Measurements from ENCODE around the gene SEMA3G.

SEMA3G gene

DNA sequence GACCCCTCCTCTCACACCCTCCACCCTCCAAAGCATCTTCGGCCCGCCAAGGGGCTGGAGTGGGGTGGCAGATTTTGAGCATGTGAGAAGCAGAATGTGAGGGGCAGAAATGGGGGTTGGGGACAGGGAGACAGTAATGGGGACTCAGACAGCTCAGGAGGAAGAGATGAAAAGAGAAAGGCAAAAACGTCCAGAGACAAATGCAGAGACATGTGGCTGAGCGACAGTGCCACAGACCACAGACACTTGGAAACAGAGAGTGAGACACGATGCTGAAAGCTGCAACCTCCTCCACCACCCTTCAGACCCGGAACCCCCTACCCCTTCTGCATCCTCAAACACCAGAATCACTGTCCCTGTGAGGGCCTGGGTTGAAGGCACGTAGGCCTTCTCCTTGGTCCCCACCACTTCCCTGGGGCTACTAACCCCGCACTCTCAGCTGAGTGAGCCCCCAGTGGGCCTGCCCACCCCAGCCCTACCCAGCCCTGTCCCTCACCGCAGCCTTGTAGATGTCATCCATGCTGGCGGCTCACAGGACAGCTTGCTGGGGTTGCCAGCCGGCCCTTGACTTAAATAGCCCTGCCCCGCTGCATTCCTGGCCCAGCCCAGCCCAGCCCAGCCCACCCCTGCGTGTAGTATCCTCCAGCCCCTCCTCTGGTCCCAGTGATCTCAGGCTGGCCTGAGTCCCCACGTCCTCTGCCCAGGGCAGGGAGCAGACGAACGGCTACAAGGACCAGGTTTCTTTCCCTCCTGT is 8.8 kb upstream of the SEMA3G start, which contains the start of gene TNNC1:
TNNC1 (minus strand) TSS at position 546 of the 754 bp plus-strand sequence; CDS start at position 520, 26 bp downstream.
- no peak for DNase-seq

DNA sequence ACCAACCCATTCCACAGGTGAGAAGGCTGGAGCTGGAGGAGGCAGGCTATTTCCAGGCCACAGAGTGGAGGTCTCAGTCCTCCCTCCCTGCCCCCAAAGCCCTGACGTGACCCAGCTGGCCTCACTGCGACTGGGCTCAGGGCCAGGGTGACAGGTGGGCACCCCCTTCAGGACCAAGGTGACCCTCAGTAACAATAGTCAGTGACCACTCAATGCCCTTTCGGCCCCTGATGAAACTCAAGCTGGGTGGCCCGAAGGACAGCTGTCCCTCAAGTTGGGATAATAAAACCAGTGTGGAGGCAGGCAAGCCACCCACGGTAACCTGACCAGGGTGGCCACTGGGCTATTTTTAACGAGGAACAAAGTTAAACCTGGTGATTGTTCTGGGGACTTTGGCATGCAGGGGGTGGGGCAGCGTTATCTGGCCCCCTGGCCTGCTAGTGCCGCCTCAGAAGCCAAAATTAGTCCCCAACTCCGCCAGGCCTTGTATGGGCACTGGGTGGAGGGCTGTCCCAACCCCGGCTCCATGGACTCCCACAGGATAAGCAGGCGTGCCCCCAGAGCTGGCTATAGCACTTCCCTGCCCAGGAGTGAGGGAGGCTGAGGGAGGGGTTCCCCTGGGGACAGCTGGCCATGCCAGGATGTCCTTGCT is 7.8 kb upstream of the SEMA3G start:
- DNase-seq: no peak

DNA sequence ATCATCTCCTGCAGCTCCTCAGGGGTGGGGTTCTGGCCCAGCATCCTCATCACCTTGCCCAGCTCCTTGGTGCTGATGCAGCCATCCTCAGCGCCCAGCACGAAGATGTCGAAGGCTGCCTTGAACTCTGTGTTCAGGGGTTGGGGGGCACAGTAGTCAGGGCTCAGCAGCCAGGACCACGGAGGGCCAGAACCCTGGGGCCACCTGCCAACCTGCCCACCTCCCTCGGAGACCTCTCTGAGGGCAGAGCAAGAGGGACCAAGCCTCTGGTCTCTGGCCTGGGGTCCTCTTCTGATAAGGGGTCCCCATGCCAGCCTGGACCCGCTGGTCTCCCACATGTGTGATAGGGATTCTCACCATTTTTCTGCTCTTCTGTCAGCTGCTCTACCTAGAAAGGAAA is 7.2 kb upstream of the SEMA3G start:
- DNase-seq: no peak

DNA sequence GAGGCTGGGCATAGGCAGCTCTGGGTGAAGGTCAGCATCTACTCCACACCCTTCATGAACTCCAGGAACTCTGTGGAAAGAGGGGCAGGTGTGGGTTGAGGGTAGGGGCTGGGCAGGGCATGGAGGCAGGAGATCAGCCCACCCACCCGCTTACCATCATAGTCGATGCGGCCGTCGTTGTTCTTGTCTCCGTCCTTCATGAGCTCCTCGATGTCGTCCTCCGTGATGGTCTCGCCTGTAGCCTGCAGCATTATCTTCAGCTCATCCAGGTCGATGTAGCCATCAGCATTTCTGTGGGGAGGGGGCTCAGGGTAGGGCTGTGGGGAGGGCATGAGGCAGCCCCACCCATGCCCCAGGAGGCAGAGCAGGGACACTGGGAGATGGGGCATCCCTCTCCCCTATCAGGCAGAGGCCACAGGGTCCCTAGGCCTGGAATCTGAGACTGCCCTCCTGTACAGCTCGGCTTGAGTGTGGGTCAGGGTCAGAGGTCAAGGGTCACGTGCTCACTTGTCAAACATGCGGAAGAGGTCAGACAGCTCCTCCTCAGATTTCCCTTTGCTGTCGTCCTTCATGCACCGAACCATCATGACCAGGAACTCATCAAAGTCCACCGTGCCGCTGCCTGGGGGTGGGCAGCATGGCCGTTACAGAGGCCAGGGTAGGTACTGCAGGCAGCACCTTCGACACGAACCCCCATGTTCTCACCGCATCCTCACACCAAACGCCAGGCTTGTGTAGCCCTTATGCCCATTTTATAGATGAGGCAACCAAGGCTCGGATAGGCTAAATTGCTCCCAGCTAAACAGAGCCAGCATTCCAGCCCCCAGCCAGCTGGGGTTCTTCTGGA is 6.6 kb upstream of the SEMA3G start:
- no peak for DNase-seq

DNA sequence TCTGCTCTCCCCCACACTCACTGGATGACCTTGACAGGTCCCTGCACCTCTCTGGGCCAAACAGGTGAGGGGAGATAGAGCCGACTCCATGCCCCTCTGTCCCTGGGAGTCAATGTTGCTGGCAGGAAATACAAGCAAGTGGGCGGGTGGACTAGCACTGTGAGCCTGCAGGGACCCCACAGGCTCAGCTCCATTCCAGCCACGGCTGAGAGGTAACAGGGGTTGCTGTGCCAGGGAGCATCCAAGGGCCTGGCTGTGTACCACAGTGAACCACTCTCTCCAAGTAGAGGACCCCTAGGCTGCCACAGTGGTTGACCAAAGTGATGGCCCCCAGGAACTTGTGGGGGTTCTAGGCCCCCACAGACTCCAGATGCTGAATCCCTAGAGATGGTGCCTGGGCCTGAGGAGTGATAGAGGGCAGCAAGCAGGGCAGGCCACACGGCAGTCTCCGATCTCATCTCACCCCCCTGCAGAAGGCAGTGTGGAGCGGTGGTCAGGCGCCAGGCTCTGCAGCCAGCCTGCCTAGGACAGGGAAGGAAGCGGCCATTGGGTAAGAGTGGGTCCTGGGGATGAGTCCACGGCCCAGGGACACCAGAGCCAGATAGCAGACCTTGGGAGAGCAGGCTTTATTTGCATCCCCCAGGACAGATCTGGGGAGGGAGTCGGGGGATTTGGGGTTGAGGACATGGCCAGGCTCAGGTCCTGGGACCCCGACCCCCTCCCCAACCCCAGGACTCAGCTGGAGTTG is 5.8 kb upstream of the SEMA3G start:
- DNase-seq: no peak

GRCh38 chr3:52447512-52448355 is 2.8 kb upstream of the SEMA3G start:
- no peak for DNase-seq

DNA sequence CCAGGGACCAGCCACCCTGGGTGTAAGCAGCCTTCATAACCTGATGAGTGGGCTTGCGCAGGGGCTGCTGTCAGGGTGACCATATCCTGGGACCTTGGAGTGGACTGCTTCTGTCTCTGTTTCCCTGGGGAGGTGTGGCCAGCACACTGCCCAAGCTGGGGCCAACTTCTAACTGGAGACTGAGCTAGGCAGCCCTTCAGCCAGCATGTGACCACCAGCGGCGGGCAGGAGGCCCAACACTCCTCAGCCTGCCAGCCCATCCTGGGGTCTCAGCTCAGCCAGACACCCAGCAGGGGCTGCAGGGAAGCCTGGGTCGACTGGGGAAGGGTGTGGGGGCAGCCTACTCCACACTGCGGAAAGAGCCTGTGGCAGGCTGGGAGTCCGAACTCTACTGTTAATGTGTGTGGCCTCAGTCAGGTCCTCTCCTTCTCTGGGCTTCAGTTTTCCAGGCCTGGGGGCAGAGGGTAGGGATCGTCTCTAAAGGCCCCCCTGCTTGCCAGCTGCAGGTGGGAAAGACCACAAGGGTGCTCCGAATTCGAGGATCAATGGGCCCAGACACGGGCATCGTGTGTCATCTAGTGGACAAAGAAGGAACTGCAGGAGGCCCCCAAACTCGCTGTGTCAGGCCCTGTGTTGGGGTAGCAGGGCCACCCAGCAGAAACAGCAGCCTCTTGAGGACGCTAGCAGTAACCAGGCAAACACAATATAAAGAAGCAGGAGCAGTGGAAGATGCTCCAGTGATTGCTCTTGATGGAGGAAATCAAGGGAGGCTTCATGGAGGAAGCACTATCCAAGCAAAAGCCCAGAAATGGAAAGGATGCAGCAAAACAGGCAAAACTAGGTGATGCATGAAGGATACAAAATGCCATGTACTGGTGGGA is 2.0 kb upstream of the SEMA3G start:
- DNase-seq: peak; percentile 39 to 73 (median 61)

DNA sequence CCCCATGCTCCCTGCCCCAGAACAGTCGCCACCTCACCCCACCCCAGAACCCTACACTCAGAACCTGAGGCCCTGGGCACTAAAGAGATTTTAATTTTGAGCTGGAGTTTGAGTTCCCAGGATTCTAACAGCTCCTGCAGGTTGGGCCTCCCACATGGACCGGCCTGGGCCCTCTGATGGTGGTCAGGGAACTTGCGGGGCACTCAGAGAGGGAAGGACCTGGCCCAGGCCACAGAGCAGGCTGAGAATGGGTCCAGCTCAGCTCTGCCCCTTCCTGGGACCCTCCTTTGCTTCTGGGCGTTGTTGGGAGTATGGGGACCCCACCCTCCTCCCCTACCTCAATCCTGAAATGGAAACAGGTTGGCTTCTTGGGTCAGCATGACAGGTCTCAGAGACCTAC is 1.1 kb upstream of the SEMA3G start:
- DNase-seq: no peak

DNA sequence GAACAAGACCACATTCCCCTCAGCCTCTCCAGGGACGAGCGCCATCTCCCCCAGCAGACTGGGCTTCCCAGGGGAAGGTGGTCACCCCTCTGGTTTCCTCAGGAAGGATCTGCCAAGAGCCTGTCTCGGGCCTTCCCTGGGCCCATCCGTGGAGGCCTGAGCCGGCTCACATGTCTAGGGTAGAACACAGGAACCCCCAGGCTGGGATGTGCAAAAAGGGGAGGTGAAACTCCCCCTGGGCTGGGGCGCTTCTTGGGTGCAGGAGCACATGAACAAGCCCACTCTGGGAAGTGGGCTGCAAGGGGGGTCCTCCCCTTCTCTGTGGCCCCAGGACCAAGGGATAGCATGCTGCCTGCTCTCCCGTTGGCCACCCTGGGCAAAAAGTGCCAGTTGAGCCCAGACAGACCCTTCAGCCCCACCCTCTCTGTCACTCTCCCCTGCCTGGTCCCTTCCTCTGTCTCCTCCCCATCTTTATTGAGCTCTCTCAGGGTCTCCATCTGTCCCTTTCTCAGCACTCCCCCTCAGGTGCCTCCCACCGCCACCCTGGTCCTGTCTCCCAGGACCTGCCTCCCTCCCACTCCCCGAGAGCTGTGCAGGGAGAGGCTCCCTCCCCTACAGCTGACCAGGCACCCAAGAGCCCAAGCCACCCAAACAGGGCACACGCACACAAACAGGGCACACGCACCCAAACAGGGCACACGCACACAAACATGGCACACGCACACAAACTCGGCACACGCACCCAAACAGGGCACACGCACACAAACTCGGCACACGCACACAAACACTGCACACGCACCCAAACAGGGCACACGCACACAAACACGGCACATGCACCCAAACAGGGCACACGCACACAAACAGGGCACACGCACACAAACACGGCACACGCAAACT is 864 bp downstream of the SEMA3G start:
- no peak for DNase-seq

GRCh38 chr3:52443268-52443610 is 1.7 kb downstream of the SEMA3G start:
- DNase-seq: no peak

DNA sequence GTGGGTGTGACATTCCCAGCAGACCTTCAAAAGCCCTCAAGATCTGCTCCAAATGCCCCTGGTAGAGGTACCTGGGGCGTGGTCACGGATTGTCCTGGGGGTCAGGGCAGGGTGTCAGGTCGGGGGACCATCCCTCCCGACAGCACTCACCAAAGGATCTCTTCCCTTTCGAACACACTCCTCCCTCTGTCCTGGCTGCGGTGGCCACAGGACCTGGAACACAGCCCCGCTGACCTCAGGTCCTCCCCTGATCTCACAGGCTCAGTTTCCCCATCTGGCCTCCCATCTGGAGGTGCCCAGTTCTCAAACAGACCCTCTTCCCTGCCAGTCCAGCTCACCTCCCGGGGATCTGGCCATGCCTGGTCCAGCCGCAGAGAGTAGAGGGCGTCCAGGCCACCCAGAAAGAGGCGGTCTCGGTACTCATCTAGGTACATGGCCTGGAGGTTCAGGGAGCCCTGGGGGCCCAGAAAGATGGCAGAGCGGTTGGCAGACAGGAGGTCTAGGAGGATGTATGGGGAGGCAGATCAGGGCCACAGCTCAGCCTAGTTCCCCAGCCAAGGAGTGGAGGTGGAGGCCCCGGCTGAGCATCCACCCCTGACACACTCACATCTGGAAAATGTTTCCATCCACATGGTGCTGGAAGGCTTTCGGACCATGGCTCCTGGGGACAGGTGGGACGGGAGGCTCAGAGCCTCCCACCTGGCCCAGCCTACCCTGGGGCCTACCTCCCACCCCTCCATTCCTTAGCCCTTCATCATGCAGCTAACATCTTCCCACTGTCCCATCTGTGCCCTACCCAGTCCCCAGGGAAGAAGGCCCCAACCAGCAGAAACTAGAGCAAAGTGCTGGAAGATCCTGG is 2.3 kb downstream of the SEMA3G start:
- no peak for DNase-seq

DNA sequence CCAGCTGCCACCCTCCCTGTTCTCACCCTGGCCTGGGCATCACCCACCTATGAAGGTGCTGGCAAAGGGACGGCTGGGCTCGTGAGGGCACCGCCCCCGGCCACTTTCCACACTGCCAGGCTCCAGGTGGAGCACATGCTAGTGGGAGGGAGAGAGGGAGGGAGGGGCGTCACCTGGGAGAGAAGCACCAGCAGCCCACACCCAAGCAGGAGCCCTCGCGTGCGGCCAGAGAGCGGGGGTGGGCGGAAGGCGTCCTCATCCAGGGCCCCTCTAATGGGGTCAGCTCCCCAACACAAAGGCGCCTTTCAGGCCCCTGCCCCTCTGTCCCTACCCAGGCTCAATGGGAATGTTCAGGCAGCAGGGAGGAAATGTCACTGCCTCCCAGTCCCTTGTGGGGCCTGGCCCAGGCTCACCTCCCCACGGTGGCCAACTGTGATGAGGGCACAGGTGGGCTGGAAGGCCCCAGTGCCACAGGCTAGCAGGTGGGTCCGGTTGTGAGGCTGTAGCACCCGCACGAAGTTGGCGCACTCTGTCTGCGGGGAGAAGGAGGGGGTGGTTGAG is 3.1 kb downstream of the SEMA3G start:
- no peak for DNase-seq

DNA sequence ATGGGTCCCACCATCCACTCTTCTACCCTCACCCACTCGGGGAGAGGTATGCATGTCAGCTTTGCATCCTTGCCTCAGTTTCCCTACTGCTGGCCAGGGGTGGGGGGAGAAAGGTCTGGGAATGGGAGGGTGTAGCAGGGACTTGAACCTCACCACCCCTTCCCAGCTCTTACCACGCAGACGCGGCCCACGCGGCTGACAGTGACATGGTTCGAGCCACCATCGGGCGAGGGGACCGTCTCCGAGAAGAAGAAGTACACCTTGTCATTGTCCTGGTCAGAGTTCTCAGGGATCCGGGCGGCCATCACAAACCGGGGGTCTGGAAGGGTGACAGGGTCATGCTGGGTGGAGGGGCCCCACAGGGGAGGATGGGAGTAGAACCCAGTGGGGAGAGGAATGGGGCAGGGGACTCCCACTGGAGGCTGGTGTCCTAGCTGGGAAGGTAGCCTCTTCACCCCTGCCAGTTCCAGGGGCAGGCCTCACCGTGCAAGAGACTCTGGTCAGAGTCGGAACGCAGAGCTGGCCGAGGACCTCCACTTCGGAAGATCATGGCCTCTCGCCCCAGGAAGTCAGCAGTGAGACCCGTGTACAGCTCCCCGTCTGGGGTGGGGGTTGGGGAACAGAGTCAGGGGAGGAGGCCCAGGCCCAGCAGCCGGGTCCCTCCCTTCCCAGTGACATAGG is 3.7 kb downstream of the SEMA3G start:
- no peak for DNase-seq

GRCh38 chr3:52440671-52441070 is 4.2 kb downstream of the SEMA3G start:
- no peak for DNase-seq

GRCh38 chr3:52440249-52440551 is 4.7 kb downstream of the SEMA3G start:
- no peak for DNase-seq

DNA sequence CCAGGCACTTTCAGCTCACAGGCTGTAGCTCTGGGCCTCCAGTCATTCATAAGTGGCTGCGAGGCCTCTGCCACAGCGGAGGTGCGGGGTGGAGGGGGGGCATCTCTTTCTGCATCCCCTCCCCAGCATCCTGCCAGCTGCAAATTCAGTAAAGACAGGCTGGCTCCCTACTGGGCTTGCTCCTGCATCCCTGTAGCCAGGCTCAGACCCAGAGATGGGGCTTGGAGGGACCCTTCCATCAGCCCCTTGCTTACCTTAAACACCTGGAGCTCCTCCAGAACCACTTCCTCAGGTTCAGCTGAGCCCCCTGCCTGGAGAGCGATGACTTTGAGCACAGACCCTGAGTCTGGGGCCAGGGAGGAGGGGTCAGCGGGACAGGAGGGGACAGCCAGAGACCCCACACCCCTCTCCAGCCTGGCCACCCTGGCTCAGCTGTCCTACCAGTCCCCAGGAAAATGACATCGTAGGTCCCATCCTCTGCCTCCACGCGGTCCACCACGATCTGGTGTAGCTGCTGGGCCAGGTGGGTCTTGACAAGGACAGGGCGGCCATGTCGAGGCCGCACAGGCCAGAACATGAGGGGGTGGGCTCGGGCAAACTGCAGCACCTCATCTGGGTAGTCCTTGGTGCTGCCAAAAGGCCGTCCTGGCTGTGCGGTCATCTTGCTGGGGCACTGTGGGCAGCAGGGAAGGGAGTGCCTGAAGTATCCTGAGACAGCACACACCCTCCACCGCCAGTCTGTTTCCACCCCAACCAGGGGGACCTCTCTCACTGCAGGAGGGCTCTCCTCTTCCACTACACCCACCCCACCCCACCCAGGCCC is 5.3 kb downstream of the SEMA3G start:
- DNase-seq: no peak
